PC-9 (cell line): ENCODE data around the gene ITGB3. TPM values are rescaled to one million over a fixed set of nuclear protein-coding genes. Genes with fewer than 3 reads are reported as not detected.

Experiments
- BruUV-seq: library from RNA; stranded (reverse); fragments of 400-500 nt; replicated peaks from 2 replicates; lab custom pipeline; 2021; lab: Mats Ljungman, UMichigan
- CTCF ChIA-PET: fragments of 300-600 bp; sonication (Branson Sonifier 250); formaldehyde crosslinking; loops from one replicate; lab custom pipeline; 2022; ENCODE audit warnings: antibody characterized with exemption; lab: Charles Lee
- POLR2A ChIA-PET: fragments of 300-600 bp; sonication (Branson Sonifier 250); formaldehyde crosslinking; loops from one replicate; lab custom pipeline; 2022; ENCODE audit warnings: antibody characterized with exemption; ENCODE audit not compliant: unreplicated experiment; lab: Charles Lee
- DNase-seq, 2 experiments: peaks; one replicate each; pipeline versions ENCODE4 v3.0.0 to v3.0.0-alpha.2; 2015 to 2022; ENCODE audit warnings: mixed read lengths in 1 of 2
- H2AFZ ChIP-seq: fragments of 200-600 bp; sonication (generic); 2 replicates; pipeline ENCODE4 v1.8.1; 2017; ENCODE audit warnings: antibody characterized with exemption
- H3F3A ChIP-seq: fragments of 200-600 bp; sonication (generic); 2 replicates; pipeline ENCODE4 v1.8.1; 2017; ENCODE audit warnings: antibody characterized with exemption, mild to moderate bottlenecking, low read depth; ENCODE audit not compliant: insufficient read depth
- H3K27ac ChIP-seq: fragments of 200-600 bp; sonication (generic); 2 replicates; pipeline ENCODE4 v1.6.1; 2016; ENCODE audit warnings: mixed run types
- H3K27me3 ChIP-seq: fragments of 200-600 bp; sonication (generic); 2 replicates; pipeline ENCODE4 v1.6.1; 2016; ENCODE audit warnings: low read depth, mixed run types; ENCODE audit not compliant: insufficient read depth
- H3K36me3 ChIP-seq: fragments of 200-600 bp; sonication (generic); 2 replicates; pipeline ENCODE4 v1.6.1; 2016; ENCODE audit warnings: low read depth, mixed run types
- H3K4me1 ChIP-seq: fragments of 200-600 bp; sonication (generic); replicated peaks from 2 replicates; pipeline ENCODE4 v1.6.1; 2016; ENCODE audit warnings: mixed run types; ENCODE audit not compliant: insufficient read depth
- H3K4me2 ChIP-seq: fragments of 200-600 bp; sonication (generic); 2 replicates; pipeline ENCODE4 v1.6.1; 2017; ENCODE audit warnings: mixed run types
- H3K4me3 ChIP-seq: fragments of 200-600 bp; sonication (generic); 2 replicates; pipeline ENCODE4 v1.6.1; 2016; ENCODE audit warnings: mixed run types
- H3K79me2 ChIP-seq: fragments of 200-600 bp; sonication (generic); 2 replicates; pipeline ENCODE4 v1.6.1; 2017; ENCODE audit warnings: low read depth, mixed run types
- H3K9me2 ChIP-seq: fragments of 200-600 bp; sonication (generic); 2 replicates; pipeline ENCODE4 v1.8.1; 2017; ENCODE audit warnings: mild to moderate bottlenecking; ENCODE audit not compliant: insufficient read depth
- H3K9me3 ChIP-seq: fragments of 200-600 bp; sonication (generic); 2 replicates; pipeline ENCODE4 v1.8.1; 2016; ENCODE audit warnings: low read depth; ENCODE audit not compliant: insufficient read depth
- H4K20me1 ChIP-seq: fragments of 200-600 bp; sonication (generic); 2 replicates; pipeline ENCODE4 v1.8.1; 2017; ENCODE audit not compliant: insufficient read depth
- EZH2 ChIP-seq: fragments of 200-600 bp; sonication (generic); IDR thresholded peaks from 2 replicates; pipeline ENCODE4 v1.8.0; 2017; ENCODE audit warnings: antibody characterized with exemption, low read depth
- intact Hi-C: fragments of 100-400 bp; cut with micrococcal nuclease; formaldehyde crosslinking; loops from one replicate; pipeline ENCODE4 v1.10.0; 2022; ENCODE audit not compliant: unreplicated experiment
- total RNA-seq: library from RNA; stranded (reverse); gene quantifications from 2 replicates; pipeline ENCODE4 v1.2.3, GENCODE V29; 2021
- TF ChIP-seq, protein P1 (sequence below): fragments of 200-600 bp; sonication (generic); conservative IDR thresholded peaks from 2 replicates; pipeline ENCODE4 v1.6.1; 2017; ENCODE audit warnings: mixed run types, antibody characterized with exemption, mild to moderate bottlenecking, moderate library complexity

The ITGB3 gene
- total RNA-seq, 1 experiment from 2014 or later: 0.31 TPM

GRCh38 chr17:47291242-47291873 lies 37.7 kb downstream of the ITGB3 start:
- Histone ChIP-seq H4K20me1 (no peaks in the 10 kb centered on the region), H3K79me2 (no peaks in the 10 kb centered on the region), H3K9me2 (no peaks in the 10 kb centered on the region), H3K36me3 (no peaks in the 10 kb centered on the region), H3K9me3 (no peaks in the 10 kb centered on the region), H3K4me1 (peaks cover 27% of the 10 kb centered on the region), H2AFZ (no peak overlapping the region), H3F3A (0 out of 2 replicates have a peak, but pooled peaks cover 10% of the 10 kb centered on the region), H3K4me3 (no peak overlapping the region), H3K4me2 (peak overlapping the region; percentile 15), H3K27ac (peak overlapping the region; percentile 3; the same call in 1 of the 2 replicates), H3K27me3 (no peaks in the 10 kb centered on the region)
- no TSS peak for BruUV-seq
- no peak for TF ChIP-seq EZH2
- TF ChIP-seq, protein P1, sequence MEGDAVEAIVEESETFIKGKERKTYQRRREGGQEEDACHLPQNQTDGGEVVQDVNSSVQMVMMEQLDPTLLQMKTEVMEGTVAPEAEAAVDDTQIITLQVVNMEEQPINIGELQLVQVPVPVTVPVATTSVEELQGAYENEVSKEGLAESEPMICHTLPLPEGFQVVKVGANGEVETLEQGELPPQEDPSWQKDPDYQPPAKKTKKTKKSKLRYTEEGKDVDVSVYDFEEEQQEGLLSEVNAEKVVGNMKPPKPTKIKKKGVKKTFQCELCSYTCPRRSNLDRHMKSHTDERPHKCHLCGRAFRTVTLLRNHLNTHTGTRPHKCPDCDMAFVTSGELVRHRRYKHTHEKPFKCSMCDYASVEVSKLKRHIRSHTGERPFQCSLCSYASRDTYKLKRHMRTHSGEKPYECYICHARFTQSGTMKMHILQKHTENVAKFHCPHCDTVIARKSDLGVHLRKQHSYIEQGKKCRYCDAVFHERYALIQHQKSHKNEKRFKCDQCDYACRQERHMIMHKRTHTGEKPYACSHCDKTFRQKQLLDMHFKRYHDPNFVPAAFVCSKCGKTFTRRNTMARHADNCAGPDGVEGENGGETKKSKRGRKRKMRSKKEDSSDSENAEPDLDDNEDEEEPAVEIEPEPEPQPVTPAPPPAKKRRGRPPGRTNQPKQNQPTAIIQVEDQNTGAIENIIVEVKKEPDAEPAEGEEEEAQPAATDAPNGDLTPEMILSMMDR: no peak
- peak in 1 of 2 experiments; percentile 78 for DNase-seq
- POLR2A ChIA-PET: no interaction called here
- CTCF ChIA-PET: no interaction called here
- intact Hi-C loops: no loop called here

DNA sequence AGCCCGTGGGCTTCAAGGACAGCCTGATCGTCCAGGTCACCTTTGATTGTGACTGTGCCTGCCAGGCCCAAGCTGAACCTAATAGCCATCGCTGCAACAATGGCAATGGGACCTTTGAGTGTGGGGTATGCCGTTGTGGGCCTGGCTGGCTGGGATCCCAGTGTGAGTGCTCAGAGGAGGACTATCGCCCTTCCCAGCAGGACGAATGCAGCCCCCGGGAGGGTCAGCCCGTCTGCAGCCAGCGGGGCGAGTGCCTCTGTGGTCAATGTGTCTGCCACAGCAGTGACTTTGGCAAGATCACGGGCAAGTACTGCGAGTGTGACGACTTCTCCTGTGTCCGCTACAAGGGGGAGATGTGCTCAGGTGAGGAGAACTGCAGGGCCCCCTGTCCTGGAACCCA lies 38.6 kb downstream of the ITGB3 start:
- peaks cover 27% of the 10 kb centered on the region for H3K4me1 ChIP-seq
- no peaks in the 10 kb centered on the region for H3K9me3 ChIP-seq
- intact Hi-C loops: no loop called here
- H3K79me2 ChIP-seq: no peaks in the 10 kb centered on the region
- H3K4me2 ChIP-seq: no peak overlapping the region
- BruUV-seq: no TSS peak
- H2AFZ ChIP-seq: no peak overlapping the region
- no peaks in the 10 kb centered on the region for H3K9me2 ChIP-seq
- no peaks in the 10 kb centered on the region for H3K27me3 ChIP-seq
- no peak for DNase-seq
- no peak overlapping the region for H3K27ac ChIP-seq
- no peaks in the 10 kb centered on the region for H3K36me3 ChIP-seq
- ChIA-PET CTCF (no interaction called here), POLR2A (no interaction called here)
- 0 out of 2 replicates have a peak, but pooled peaks cover 10% of the 10 kb centered on the region for H3F3A ChIP-seq
- H4K20me1 ChIP-seq: no peaks in the 10 kb centered on the region
- no peak for TF ChIP-seq EZH2
- TF ChIP-seq, protein P1: no peak
- H3K4me3 ChIP-seq: no peak overlapping the region

DNA sequence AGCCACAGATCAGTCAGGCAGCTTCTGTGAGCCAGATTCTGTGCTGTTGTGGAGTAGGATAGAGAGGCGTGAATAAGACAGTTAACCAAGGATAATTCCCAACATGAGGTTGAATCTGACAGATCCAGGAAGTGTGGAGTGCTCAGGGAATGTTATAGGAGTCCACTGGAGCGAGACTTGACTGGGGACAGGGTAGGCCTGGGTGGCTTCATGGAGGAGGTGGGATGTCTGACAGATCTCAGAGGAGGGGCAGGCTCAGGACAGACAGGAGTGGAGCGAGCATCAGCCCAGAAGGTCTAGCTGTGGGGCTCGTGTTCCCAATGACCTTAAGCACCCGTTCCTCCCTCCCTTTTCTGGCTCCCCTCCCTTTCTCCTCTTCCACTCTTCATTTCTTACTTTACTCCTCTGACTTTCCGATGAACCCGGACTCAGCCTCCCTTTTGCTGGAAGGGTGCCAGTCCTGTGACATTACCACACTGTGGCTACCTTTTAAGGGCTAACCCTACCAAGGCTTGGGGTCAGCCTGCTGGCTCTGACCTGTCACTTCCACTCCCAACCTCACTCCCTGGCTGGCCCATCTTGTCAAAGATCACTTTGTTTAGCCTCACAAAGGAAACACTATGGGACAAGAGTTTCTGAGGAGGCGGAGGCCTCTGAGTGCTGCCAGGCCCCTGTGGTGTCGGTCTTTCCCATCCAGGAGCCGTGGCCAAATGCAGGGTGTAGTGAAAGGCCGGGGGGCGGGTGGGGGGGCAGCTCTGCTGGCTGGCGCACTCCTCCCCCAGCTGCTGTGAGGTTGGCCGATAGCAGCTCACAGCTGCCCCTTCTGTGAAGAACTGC lies 41.6 kb downstream of the ITGB3 start:
- intact Hi-C loops: no loop called here
- TF ChIP-seq, protein P1: no peak
- TF ChIP-seq EZH2: no peak
- Histone ChIP-seq H3K4me3 (no peak overlapping the region), H3K4me2 (no peak overlapping the region), H4K20me1 (no peaks in the 10 kb centered on the region), H2AFZ (no peak overlapping the region), H3F3A (0 out of 2 replicates have a peak, but pooled peaks cover 10% of the 10 kb centered on the region), H3K9me3 (no peaks in the 10 kb centered on the region), H3K27ac (no peak overlapping the region), H3K36me3 (no peaks in the 10 kb centered on the region), H3K27me3 (no peaks in the 10 kb centered on the region), H3K79me2 (no peaks in the 10 kb centered on the region), H3K4me1 (peaks cover 26% of the 10 kb centered on the region), H3K9me2 (no peaks in the 10 kb centered on the region)
- POLR2A ChIA-PET: no interaction called here
- no TSS peak for BruUV-seq
- no peak for DNase-seq
- CTCF ChIA-PET: no interaction called here
